Measurements from ENCODE around the gene MYLK4.

Gene MYLK4

DNA sequence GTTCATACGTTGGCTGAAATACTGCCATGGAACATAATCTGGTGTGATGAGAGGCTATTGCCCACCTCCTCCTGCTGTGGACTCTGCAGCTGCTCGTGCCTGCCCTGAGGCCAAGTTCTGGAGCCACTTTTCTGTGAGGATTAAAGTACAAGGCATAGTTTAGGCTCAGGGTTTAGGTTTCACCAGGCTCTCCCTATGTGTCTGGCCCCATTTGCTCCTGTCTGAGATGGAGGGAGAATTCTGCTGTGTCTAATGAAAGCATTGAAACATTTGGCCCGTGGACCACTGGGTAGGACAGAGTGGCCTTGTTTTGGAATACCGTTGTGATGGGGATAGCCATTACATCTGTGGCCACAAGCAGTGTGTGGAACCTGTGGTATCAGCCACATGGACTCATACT, 20.4 kb upstream of the MYLK4 start:
- TF ChIP-seq TAF1 (IDR thresholded peaks at IDR 0.05; ENCODE audit: borderline replicate concordance, insufficient read depth, low read length) (no peak), POLR2AphosphoS5 (IDR thresholded peaks at IDR 0.05; ENCODE audit: low read depth, low read length) (no peak), FOXP2 (optimal IDR thresholded peaks at IDR 0.05; ENCODE audit: borderline replicate concordance, extremely low read depth, extremely low read length, insufficient read depth) (no peak), SIN3A (IDR thresholded peaks at IDR 0.05; ENCODE audit: borderline replicate concordance, insufficient read depth, low read length) (no peak)
- TF ChIP-seq, protein P1, sequence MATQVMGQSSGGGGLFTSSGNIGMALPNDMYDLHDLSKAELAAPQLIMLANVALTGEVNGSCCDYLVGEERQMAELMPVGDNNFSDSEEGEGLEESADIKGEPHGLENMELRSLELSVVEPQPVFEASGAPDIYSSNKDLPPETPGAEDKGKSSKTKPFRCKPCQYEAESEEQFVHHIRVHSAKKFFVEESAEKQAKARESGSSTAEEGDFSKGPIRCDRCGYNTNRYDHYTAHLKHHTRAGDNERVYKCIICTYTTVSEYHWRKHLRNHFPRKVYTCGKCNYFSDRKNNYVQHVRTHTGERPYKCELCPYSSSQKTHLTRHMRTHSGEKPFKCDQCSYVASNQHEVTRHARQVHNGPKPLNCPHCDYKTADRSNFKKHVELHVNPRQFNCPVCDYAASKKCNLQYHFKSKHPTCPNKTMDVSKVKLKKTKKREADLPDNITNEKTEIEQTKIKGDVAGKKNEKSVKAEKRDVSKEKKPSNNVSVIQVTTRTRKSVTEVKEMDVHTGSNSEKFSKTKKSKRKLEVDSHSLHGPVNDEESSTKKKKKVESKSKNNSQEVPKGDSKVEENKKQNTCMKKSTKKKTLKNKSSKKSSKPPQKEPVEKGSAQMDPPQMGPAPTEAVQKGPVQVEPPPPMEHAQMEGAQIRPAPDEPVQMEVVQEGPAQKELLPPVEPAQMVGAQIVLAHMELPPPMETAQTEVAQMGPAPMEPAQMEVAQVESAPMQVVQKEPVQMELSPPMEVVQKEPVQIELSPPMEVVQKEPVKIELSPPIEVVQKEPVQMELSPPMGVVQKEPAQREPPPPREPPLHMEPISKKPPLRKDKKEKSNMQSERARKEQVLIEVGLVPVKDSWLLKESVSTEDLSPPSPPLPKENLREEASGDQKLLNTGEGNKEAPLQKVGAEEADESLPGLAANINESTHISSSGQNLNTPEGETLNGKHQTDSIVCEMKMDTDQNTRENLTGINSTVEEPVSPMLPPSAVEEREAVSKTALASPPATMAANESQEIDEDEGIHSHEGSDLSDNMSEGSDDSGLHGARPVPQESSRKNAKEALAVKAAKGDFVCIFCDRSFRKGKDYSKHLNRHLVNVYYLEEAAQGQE (IDR thresholded peaks at IDR 0.05; ENCODE audit: insufficient read depth in 1 of 2, low read depth in 2 of 2, low read length in 2 of 2), result no peak

DNA sequence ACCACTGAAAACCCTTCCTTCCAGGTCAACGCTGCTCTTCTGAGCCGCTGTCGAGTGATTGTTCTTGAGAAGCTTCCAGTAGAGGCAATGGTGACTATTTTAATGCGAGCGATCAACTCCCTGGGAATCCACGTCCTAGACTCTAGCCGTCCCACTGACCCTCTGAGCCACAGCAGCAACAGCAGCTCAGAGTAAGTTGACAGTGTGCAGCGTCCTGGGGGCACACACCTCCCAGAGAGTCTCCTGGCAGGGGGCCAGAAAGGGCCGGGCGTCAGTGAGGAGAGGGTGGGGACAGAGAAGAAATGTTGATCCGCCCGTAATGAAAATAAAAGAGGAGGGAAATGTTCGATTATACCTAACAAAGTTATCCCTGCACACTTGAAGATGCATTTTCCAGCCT, 19.4 kb upstream of the MYLK4 start:
- no peak for TF ChIP-seq POLR2AphosphoS5 (IDR thresholded peaks at IDR 0.05; ENCODE audit: low read depth, low read length)

DNA sequence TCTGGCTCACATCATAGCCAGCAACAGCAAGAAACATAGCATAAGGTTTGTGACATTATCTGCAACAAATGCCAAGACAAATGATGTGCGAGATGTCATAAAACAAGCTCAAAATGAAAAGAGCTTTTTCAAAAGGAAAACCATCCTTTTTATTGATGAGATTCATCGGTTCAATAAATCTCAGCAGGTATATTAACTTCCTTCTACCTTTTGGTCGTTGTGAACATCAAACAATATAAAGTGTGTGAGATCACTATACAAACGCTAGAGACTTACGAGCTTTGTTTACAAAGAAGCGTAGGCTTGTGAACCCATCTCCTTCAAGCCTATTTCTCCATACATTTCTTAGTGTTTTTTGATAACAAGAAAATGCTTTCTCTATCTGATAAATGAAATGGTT, 18.0 kb upstream of the MYLK4 start:
- no peak for TF ChIP-seq FOXP2 (optimal IDR thresholded peaks at IDR 0.05; ENCODE audit: borderline replicate concordance, extremely low read depth, extremely low read length, insufficient read depth)
- TF ChIP-seq TAF1 (IDR thresholded peaks at IDR 0.05; ENCODE audit: borderline replicate concordance, insufficient read depth, low read length), result no peak
- TF ChIP-seq POLR2AphosphoS5 (IDR thresholded peaks at IDR 0.05; ENCODE audit: low read depth, low read length), result no peak
- TF ChIP-seq, protein P1 (IDR thresholded peaks at IDR 0.05; ENCODE audit: insufficient read depth in 1 of 2, low read depth in 2 of 2, low read length in 2 of 2), result no peak
- TF ChIP-seq SIN3A (IDR thresholded peaks at IDR 0.05; ENCODE audit: borderline replicate concordance, insufficient read depth, low read length), result no peak

DNA sequence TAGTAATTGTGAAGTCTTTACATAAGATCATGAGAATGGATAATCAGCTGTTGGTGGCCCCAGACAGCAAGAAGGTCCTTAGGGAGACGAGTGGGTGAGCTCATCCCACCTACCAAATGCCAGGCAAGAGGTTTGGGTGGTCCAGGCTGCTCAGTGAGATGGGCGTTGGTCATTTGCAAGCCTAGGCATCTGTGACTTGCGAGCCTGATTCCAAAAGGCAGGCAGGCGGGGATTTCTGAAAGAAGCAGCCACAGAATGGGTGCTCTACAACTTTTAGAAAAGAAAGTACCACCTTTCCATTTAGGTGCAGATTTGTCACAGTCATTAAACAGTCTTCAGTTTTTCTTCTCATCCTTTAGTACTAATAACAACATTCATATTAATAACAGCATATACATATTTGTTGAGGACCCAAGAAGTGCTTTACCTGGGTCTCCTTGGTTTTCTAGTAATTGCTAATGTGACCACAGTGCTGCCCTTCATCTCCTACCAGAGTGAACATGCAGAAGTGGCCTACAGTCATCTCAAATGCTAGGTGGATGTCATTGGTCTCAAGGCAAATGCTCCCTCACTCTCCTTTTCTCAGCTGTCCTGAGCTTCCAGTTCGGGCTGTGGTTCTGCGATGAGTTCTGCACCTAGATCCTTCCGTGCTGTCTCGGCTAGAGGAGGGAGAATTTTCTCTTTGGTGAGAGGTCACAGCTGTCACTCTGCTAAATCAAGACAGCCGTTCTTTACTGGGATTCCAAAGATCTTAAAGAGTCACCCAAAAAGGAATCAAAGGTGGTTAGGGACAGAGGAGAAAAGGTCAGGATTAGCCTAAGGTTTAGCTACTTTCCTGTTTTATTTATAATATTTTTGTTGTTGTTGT, 17.2 kb upstream of the MYLK4 start:
- no peak for TF ChIP-seq POLR2AphosphoS5 (IDR thresholded peaks at IDR 0.05; ENCODE audit: low read depth, low read length)
- no peak for TF ChIP-seq TAF1 (IDR thresholded peaks at IDR 0.05; ENCODE audit: borderline replicate concordance, insufficient read depth, low read length)
- TF ChIP-seq SIN3A (IDR thresholded peaks at IDR 0.05; ENCODE audit: borderline replicate concordance, insufficient read depth, low read length), result no peak
- no peak for TF ChIP-seq FOXP2 (optimal IDR thresholded peaks at IDR 0.05; ENCODE audit: borderline replicate concordance, extremely low read depth, extremely low read length, insufficient read depth)
- TF ChIP-seq, protein P1 (IDR thresholded peaks at IDR 0.05; ENCODE audit: insufficient read depth in 1 of 2, low read depth in 2 of 2, low read length in 2 of 2), result no peak

DNA sequence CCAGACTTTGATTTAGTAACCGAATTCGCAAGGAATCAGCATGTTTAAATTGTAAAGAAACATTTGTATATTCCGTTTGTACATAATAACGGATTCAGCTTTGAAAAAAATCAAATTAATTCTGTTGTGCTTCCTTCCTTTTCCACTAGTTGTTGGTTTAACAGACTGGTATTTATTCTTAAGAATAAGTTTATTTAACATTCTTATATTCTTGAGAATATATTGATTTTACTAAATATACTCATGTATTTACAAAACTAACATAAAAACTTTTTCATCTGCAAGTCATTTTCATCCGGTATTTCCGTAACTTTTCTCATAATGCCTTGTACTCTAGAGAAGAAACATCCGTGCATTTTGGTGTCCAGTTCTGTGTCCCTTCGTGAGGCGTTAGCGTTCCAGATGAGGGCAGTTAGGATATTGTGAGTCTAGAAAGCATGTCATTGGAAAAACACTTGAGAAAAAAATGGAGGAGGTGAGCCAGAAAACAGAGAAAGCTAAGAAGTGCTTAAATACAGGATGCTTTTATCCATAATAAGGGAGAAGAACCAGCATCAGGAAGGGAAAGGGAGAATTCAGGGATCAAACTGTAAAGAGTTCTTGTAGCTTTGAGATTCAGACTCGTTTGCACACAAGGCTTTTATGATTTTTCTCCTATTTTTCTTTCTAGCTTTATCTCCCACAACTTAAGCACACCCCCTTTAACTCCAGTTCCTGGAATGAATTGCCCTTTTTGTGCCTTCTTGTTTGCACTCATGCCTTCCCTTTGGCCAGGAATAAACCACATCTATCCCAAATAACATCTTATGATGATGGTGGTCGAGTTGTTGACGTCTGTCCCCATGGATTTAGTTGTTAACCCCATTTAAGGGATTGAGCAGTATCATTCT, 16.3 kb upstream of the MYLK4 start:
- TF ChIP-seq SIN3A (IDR thresholded peaks at IDR 0.05; ENCODE audit: borderline replicate concordance, insufficient read depth, low read length), result no peak
- TF ChIP-seq FOXP2 (optimal IDR thresholded peaks at IDR 0.05; ENCODE audit: borderline replicate concordance, extremely low read depth, extremely low read length, insufficient read depth), result no peak
- no peak for TF ChIP-seq TAF1 (IDR thresholded peaks at IDR 0.05; ENCODE audit: borderline replicate concordance, insufficient read depth, low read length)
- TF ChIP-seq, protein P1 (IDR thresholded peaks at IDR 0.05; ENCODE audit: insufficient read depth in 1 of 2, low read depth in 2 of 2, low read length in 2 of 2), result no peak
- TF ChIP-seq POLR2AphosphoS5 (IDR thresholded peaks at IDR 0.05; ENCODE audit: low read depth, low read length), result no peak

Data from PFSK-1 (cell line).